Gastrocnemius medialis (tissue), 4 donors: ENCODE data around the gene GALNT17.

Experiments
- CTCF ChIP-seq, 5 experiments: fragments of 450-650 bp in 3 of 5; fragments of 200-600 bp in 2 of 5; sonication (generic) in 2 of 5; IDR thresholded peaks in 4 of 5; conservative IDR thresholded peaks in 1 of 5; 1 replicate in 4 of 5; 2 replicates in 1 of 5; pipeline ENCODE4 v1.5.1; 2016 to 2019; ENCODE audit warnings: antibody characterized with exemption in 5 of 5, mild to moderate bottlenecking in 3 of 5, moderate library complexity in 3 of 5
- POLR2A ChIP-seq, 2 donors: fragments of 450-650 bp; IDR thresholded peaks; one replicate each; pipeline ENCODE4 v1.6.1; 2017; ENCODE audit warnings: antibody characterized with exemption in 2 of 2, mild to moderate bottlenecking in 2 of 2, moderate library complexity in 2 of 2

DNA sequence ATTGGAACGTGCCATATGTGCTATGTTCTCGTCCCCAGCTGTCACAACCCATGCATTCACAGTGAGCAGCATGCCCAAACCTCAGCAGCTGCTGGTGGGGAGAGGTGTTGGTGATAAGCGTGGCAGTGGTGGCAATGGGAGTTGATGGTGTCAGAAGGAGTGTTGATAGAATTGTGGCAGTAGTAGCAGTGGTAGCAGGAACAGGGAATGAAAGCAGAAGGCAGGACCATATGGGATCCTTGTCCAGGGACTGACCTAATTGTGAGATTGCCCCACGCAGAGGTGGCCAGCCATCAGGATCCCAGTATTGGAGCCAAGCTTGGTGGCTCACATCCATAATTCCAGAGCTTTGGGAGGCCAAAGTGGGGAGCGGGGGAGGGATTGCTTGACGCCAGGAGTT, 276.3 kb downstream of the GALNT17 start:
- TF ChIP-seq CTCF (IDR thresholded peaks at IDR 0.05 in 4 of 5, conservative IDR thresholded peaks at IDR 0.05 in 1 of 5) (no peak), POLR2A (IDR thresholded peaks at IDR 0.05) (no peak)
